Measurements from ENCODE around the gene SIX3. TPM values are rescaled to one million over a fixed set of nuclear protein-coding genes. Genes with fewer than 3 reads are reported as not detected.

The SIX3 gene
- not detected in 2 replicates for total RNA-seq

DNA sequence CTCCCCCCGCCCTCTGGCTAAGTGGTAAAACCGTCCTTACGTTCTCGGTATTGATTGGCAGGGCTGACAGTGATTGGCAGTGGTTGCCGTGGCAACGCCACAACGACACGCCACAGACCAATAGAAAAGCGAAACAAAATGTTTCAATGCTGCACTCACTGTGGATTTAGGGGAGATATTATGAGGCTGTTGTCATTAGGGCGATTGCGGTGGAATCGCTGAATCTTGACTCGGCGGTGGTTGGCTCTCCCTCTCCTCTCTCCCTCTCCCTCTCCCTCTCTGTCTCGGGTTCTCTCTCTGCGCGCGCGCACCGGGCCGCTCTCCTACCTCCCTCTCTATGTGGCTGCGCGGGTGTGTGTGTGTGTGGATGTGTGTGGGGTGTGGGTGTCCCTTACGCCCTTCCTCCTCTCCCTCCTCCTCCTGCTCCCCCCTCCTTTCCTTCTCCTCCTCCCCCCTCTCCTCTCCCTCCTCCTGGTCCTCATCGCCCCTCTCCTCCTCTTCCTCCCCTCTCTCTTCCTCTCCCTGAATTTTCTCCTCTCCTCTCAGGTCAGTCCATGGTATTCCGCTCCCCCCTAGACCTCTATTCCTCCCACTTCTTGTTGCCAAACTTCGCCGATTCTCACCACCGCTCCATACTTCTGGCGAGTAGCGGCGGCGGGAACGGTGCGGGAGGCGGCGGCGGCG is at the start of gene SIX3:
Gene SIX3, plus strand, starts transcription at position 152 of the 684 bp plus-strand sequence. Its CDS starts 403 bp downstream, at position 555.

Other genes with a start within 250 kb of the SIX3 start
- 0.11 TPM in 1 of 2 replicates, not detected in the other for gene SIX2, start 67.8 kb downstream of the SIX3 start, total RNA-seq